Measurements from ENCODE around the gene BANF2. TPM values are rescaled to one million over a fixed set of nuclear protein-coding genes. Genes with fewer than 3 reads are reported as not detected.
"Not testable (repeated sequence)": the region's sequence is repeated elsewhere in the genome, so short reads cannot be mapped to it uniquely, and the experiment has no call there.

Gene BANF2
- not detected for total RNA-seq

DNA sequence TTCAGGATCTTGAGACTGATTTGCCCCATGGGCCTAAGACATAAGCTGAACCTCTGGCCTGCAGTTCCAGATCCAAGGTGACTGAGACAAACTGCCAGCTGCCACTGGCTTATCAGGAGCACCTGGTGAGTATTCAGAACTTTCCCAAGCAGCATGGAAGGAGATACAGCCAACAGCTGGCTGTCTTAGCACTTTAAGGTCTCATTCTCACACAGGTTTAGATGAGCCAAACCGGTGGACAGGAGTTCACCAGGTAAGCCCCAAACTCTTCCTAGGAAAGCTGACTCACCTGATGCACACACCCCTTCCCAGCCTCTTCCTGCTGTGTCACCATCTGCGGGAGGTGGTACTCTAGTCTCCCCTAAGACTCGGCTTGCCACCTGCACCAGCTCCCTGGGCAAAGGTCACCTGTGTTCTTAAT is at the start of gene BANF2:
Gene BANF2, plus strand, starts transcription at position 36 of the 421 bp plus-strand sequence. CDS start 25,060 bp downstream, outside the sequence.
- DNase-seq: no peak

DNA sequence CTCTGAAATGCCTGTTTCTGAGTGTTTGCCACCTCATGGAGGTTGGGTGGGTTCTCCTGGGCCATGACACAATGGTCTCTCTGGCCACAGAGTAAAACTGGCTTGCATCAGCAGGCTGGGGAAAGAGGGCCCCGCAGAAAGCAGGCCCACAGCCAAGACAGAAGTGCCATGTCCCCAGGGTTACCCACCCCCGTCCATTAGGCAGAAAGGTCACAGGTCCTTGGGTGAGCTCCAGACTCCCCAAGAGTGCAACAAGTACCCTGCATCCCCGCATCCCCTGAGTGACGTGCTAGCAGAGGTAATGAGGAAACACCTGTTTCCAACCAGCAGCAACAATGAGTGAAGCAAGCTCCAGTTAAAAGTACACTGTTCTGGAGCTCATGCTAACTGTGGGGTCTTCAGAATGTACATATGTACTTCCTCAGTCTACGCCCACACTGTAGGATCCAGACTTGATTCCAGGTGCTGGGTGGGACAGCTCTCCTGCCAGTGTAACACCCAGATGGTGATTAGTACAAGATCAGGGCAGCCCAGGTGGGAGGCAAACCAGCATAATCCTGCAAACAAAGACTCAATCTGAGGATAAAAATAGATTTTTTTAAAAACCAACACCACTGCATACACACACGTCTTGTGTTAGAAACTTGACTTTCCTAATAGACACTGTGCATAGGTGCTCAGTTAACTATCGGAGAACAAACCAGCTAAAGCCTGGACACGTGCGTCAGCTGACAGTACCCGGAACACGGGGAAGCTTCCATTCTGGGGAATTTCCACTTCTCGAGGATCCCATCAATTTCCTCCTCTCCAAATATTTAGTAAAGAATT is 49.3 kb upstream of the BANF2 start:
- no peak for DNase-seq

DNA sequence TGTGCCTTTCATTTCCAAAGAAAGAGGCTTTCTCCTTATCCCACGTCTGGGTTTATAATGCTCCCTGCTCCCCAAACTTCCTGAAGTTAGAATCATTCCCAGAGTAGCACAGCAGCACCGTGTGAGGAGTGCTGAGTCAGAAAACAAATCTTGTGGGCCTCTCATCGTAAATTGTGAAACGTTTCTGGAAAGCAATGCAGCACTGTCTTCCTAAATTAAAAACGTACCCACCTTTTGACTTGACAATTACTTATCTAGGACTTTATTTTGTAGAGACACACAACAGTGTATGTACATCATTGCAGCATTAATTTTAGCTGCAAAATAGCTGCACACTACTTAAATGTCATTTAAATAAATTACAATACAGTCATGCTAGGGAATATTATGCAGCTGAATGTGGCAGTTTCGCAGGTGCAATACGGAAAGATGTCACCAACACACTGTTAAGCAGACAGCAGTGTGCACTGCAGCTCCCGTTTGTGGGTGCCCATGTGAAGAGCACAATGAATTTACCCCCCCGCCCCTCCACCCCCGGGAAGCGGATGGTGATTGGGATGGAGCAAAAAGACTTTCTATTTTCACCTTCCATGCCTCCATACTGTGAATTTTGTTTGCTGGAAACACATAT is 48.5 kb upstream of the BANF2 start:
- DNase-seq: no peak

- no peak for DNase-seq
These were observed 47.9 kb upstream of the BANF2 start for GRCh38 chr20:17651760-17652388.

GRCh38 chr20:17652411-17652810 is 47.4 kb upstream of the BANF2 start:
- DNase-seq: no peak

DNA sequence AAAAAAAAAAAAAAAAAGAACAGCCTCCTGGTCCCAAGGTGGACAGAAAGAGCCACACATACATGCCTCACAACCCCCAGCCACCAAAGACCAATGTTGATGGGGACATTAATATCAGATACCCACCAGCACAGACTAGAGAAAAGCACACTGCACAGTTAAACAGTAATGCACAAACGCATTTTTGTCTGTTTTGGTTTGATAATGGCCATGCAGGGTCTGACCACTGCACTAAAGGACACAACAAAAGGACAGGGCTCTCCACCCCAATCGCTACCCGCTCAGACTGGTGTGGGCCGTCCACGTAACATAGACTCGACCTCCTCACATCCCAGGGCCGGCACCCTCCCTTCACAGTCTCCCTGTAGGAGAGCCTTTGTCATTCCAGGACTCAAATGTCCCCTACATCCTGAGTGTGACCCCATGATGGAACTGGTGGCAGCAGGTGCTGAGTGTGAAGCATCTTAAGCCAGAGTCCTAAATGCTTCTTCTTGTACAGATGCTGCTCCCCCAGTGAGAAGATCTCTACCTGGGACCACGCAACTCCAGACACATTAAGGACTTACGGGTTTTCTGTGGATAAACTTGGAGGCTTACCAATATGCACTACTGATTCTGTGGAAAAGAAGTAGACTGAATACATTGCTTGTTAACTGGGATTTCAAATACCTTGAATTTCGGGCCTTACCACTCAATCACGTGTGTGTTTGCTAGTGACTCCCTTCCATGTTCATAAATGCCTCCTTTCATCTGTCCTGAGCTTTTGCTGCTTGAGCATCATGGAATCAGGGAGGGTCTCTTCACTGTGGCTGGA is 45.7 kb upstream of the BANF2 start:
- no peak for DNase-seq

- DNase-seq: no peak
These were observed 45.0 kb upstream of the BANF2 start for GRCh38 chr20:17654649-17655285.

DNA sequence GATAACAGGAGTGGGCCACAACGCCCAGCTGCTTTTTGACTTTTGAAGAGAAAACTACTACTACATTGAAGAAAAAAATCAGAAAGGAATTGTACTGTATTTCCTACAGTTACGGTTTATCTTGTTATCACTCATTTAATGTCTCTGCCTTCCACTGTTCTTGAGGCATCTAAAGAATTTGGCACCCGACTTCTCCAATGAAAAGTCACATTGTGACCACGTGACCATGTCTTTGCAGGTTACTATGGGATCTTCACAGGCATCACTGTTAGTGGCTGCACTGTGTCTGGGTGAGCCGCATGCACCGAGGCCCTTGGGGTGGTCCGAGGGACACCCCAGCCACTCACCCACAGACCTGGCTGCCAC is 44.5 kb upstream of the BANF2 start:
- no peak for DNase-seq

DNA sequence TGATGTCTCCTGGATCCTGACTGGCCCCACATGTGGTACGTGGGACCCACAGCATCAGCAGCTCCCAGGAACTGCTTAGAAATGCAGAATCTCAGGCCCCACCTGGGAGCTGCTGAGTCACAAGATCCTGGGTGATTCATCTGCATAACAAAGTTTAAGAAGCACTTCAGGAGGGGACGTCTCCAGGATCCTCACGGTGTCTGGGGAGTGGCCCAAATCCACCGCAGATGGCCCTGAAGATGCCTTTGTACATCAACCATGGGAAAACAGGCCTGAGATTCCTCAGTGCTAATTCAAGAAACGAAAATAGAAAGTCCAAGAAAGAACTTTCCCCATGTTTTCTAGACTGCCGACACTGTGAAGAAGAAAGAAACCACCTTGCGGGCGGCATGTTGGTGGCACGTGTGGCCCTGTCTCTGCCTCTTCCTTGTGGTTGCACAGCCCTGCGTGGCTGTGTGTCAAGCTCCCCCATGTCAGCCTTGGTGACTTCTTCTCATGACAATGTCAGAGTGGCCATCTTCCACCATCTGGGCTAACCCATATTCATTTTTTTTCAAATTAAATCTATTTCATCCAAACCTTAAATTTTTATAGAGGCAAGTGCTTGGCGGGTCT is 43.8 kb upstream of the BANF2 start:
- DNase-seq: no peak

- DNase-seq: no peak
These were observed 42.5 kb upstream of the BANF2 start for GRCh38 chr20:17657079-17657825.

- no peak for DNase-seq
These were observed 41.7 kb upstream of the BANF2 start for GRCh38 chr20:17657898-17658647.

DNA sequence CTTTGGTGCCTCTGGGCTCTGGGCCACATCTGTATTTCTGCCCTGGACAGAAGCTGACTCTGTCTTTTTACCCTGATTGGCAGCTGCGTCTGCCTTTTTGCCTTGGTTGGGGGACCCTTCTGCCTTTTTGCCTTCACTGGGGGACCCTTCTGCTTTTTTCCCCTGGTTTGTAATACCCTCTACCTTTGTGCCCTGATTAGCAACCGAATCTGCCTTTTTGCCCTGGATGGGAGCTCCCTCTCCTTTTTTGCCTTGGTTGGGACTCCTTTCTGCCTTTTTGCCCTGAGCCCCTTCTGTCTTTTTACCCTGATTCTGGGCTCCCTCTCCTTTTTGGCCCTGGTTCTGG is 41.1 kb upstream of the BANF2 start:
- no peak for DNase-seq

DNA sequence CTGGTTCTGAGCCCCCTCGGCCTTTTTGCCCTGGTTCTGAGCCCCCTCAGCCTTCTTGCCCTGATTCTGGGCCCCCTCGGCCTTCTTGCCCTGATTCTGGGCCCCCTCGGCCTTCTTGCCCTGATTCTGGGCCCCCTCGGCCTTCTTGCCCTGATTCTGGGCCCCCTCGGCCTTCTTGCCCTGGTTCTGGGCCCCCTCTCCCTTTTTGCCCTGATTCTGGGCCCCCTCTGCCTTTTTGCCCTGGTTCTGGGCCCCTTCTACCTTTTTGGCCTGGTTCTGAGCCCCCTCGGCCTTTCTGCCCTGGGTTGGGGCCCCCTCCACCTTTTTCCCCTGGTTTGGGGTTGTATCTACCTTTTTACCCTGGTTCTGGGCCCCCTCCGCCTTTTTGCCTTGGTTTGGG is 40.4 kb upstream of the BANF2 start:
- DNase-seq: not testable (repeated sequence)

DNA sequence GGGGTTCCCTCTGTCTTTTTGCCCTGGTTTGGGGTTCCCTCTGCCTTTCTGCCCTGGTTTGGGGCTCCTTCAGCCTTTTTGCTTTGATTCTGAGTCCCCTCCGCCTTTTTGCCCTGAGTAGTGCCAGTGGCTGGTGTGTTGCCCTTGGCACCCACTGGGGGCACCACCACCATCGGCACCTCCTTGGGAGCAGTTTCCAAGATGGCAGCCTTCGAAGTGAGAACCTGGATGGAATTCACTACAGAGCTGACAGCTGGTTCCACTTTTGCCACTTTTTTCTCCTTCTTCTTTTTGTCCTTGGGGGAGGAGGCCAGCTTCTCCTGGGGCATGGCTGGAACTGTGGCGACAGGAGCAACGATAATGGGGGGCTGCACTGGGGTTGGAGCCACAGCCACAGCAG is 40.0 kb upstream of the BANF2 start:
- no peak for DNase-seq

- DNase-seq: no peak
These were observed 39.1 kb upstream of the BANF2 start for GRCh38 chr20:17660667-17661066.

DNA sequence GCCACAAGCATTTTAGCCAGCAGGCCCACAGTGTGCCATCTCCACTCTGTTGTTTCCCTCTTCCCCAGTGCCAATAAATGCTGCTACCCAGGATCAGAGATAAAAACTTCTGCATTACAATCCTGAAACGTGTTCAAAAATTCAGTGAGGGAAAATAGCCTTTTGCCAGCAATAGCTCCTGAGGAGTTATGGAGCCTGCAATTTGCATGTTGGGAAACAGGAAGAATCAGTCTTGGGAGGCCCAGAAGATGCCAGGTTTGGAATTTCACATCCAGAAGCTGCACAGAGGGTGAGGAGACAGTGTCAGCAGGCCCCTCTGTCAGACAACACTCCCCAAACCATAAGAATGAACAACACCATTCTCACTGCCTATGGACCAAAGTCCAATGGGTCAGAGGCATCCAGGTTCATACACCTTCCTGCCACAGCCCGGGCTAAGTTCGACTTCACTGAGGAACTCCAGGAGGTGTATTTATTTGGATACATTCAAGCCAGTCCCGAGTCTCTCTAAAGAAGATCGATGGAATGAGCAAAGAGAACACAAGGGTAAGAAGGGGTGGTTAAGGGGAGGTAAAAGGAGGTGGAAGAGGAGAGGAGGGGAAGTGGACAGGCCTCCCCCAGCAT is 38.5 kb upstream of the BANF2 start:
- DNase-seq: no peak

GRCh38 chr20:17662333-17663039 is 37.3 kb upstream of the BANF2 start:
- no peak for DNase-seq

DNA sequence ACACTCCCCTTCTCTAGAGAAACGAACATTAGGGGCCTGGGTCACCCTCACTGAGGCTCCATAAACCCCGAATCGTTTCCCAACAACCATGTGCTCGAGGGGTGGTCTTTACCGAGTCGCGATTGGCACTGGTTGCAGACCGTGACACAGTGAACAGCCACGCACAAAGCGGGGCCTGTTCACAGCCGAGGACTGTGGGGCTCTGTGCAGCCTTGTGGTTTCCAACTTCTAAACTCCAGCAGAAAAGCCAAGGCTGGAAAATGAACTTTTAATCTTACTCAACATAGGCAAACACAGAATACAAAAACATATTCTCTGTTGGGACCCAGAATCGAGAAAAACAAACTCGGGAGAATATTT is 36.7 kb upstream of the BANF2 start:
- no peak for DNase-seq

- no peak for DNase-seq
These were observed 36.3 kb upstream of the BANF2 start for GRCh38 chr20:17663486-17663885.
